ENCODE data around the gene CDC42BPG.

GRCh38 chr11:64888729-64889511, 44.5 kb upstream of the CDC42BPG start:
- no peak for TF ChIP-seq CTCF (IDR thresholded peaks at IDR 0.05)
- no peak for TF ChIP-seq POLR2AphosphoS5 (IDR thresholded peaks at IDR 0.05)
- no peak for TF ChIP-seq POLR2A (IDR thresholded peaks at IDR 0.05; ENCODE audit: low read depth)

All from esophagus muscularis mucosa (tissue), 3 donors.